Measurements from ENCODE around the gene RPL18. TPM values are rescaled to one million over a fixed set of nuclear protein-coding genes. Genes with fewer than 3 reads are reported as not detected.

The RPL18 gene
- total RNA-seq, 8 experiments from 2014 or later = 1,630 to 4,209 (median 2,425) TPM

GRCh38 chr19:48625891-48626327 lies 6.9 kb upstream of the RPL18 start:
- H3K4me1 ChIP-seq (replicated peaks in 1 of 2) = peaks cover 25 to 34% of the 10 kb centered on the region in 2 donors
- H3K4me3 ChIP-seq = peak overlapping the region in 1 of 5 donors; percentile 51
- 92 to 95% methylated on average over 6 to 22 of the region's 30 CpGs; no CpG with 5 or more reads in 8 of the 10 experiments for WGBS, 10 experiments
- no peak overlapping the region for H3K27ac ChIP-seq
- ATAC-seq (replicated peaks in 6 of 8) = no peak
- in situ Hi-C loops (cut with MboI; ENCODE audit: low pct_unique_long_range_greater_than_20kb in 2 of 9, low sequenced_read_pairs in 9 of 9, unreplicated experiment in 9 of 9) = loop anchor here in 1 of 9 experiments (25.0 kb wide), 1 partner anchor 336 kb away; the partner anchor contains the start of genes BAX and FTL

GRCh38 chr19:48624791-48625723 lies 6.1 kb upstream of the RPL18 start:
- in situ Hi-C loops (cut with MboI; ENCODE audit: low pct_unique_long_range_greater_than_20kb in 2 of 9, low sequenced_read_pairs in 9 of 9, unreplicated experiment in 9 of 9) = loop anchor here in 1 of 9 experiments (25.0 kb wide), 1 partner anchor 337 kb away; the partner anchor contains the start of genes BAX and FTL
- ATAC-seq (replicated peaks in 6 of 8) = no peak

GRCh38 chr19:48624067-48624594 lies 5.2 kb upstream of the RPL18 start:
- in situ Hi-C loops (cut with MboI; ENCODE audit: low pct_unique_long_range_greater_than_20kb in 2 of 9, low sequenced_read_pairs in 9 of 9, unreplicated experiment in 9 of 9) = no loop called here

More at GRCh38 chr19:48624791-48625723, 6.1 kb upstream of the RPL18 start:
- 31 to 83% (median 63%) methylated on average over 2 to 12 of the region's 24 CpGs; no CpG with 5 or more reads in 1 of the 10 experiments for WGBS, 10 experiments
- peaks cover 16 to 25% of the 10 kb centered on the region in 2 donors for H3K4me1 ChIP-seq (replicated peaks in 1 of 2)
- H3K4me3 ChIP-seq = peak overlapping the region; percentile 43 to 54 (median 49)
- no peak overlapping the region for H3K27ac ChIP-seq

GRCh38 chr19:48623556-48624066 lies 4.6 kb upstream of the RPL18 start:
- peak in 4 of 8 experiments; percentile 3 to 12 (median 5) for ATAC-seq (replicated peaks in 6 of 8)
- in situ Hi-C loops (cut with MboI; ENCODE audit: low pct_unique_long_range_greater_than_20kb in 2 of 9, low sequenced_read_pairs in 9 of 9, unreplicated experiment in 9 of 9) = no loop called here
- Histone ChIP-seq H3K27ac (peak overlapping the region; percentile 93 to 97), H3K4me1 (replicated peaks in 1 of 2) (peaks cover 12 to 15% of the 10 kb centered on the region in 2 donors), H3K4me3 (peak overlapping the region; percentile 30 to 51 (median 35))
- 2 to 27% (median 7%) methylated on average over 1 to 8 of the region's 8 CpGs for WGBS, 10 experiments

More at GRCh38 chr19:48624067-48624594, 5.2 kb upstream of the RPL18 start:
- H3K4me3 ChIP-seq = peak overlapping the region; percentile 43 to 54 (median 49)
- H3K4me1 ChIP-seq (replicated peaks in 1 of 2) = peaks cover 12 to 16% of the 10 kb centered on the region in 2 donors
- H3K27ac ChIP-seq = peak overlapping the region; percentile 93 to 97
- ATAC-seq (replicated peaks in 6 of 8) = peak; percentile 68 to 80 (median 77)
- WGBS, 10 experiments = 0 to 2% (median 2%) methylated on average over 1 to 10 of the region's 40 CpGs; no CpG with 5 or more reads in 7 of the 10 experiments

- peaks cover 22 to 27% of the 10 kb centered on the region in 2 donors for H3K4me1 ChIP-seq (replicated peaks in 1 of 2)
- H3K4me3 ChIP-seq = peak overlapping the region; percentile 38 to 80 (median 42)
- 0 to 100% (median 67%) methylated on average over 1 to 4 of the region's 6 CpGs; no CpG with 5 or more reads in 4 of the 10 experiments for WGBS, 10 experiments
- in situ Hi-C loops (cut with MboI; ENCODE audit: low pct_unique_long_range_greater_than_20kb in 2 of 9, low sequenced_read_pairs in 9 of 9, unreplicated experiment in 9 of 9) = no loop called here
- peak overlapping the region; percentile 87 for H3K27ac ChIP-seq
- no peak for ATAC-seq (replicated peaks in 6 of 8)
These were observed 961 bp upstream of the RPL18 start for GRCh38 chr19:48619692-48620585.

GRCh38 chr19:48618278-48618915 lies 581 bp downstream of the RPL18 start:
- Histone ChIP-seq H3K4me1 (replicated peaks in 1 of 2) (peaks cover 22 to 36% of the 10 kb centered on the region in 2 donors), H3K27ac (peak overlapping the region; percentile 56 to 84), H3K4me3 (peak overlapping the region; percentile 65 to 80 (median 78))
- 0 to 5% (median 0%) methylated on average over 2 to 17 of the region's 18 CpGs for WGBS, 10 experiments
- ATAC-seq (replicated peaks in 6 of 8) = no peak
- in situ Hi-C loops (cut with MboI; ENCODE audit: low pct_unique_long_range_greater_than_20kb in 2 of 9, low sequenced_read_pairs in 9 of 9, unreplicated experiment in 9 of 9) = no loop called here

- 0 to 100% (median 77%) methylated on average over 1 to 7 of the region's 18 CpGs; no CpG with 5 or more reads in 2 of the 10 experiments for WGBS, 10 experiments
- no peak for ATAC-seq (replicated peaks in 6 of 8)
- H3K4me1 ChIP-seq (replicated peaks in 1 of 2) = peaks cover 14 to 27% of the 10 kb centered on the region in 2 donors
- in situ Hi-C loops (cut with MboI; ENCODE audit: low pct_unique_long_range_greater_than_20kb in 2 of 9, low sequenced_read_pairs in 9 of 9, unreplicated experiment in 9 of 9) = no loop called here
- peak overlapping the region in 1 of 2 donors; percentile 84 for H3K27ac ChIP-seq
- peak overlapping the region; percentile 65 to 80 (median 78) for H3K4me3 ChIP-seq
These were observed 1.6 kb downstream of the RPL18 start for GRCh38 chr19:48617146-48617937.

- no peak for ATAC-seq (replicated peaks in 6 of 8)
- Histone ChIP-seq H3K4me1 (replicated peaks in 1 of 2) (peaks cover 14 to 27% of the 10 kb centered on the region in 2 donors), H3K4me3 (peak overlapping the region in 2 of 5 donors; percentile 65 to 78), H3K27ac (no peak overlapping the region)
- in situ Hi-C loops (cut with MboI; ENCODE audit: low pct_unique_long_range_greater_than_20kb in 2 of 9, low sequenced_read_pairs in 9 of 9, unreplicated experiment in 9 of 9) = no loop called here
- 70 to 100% (median 84%) methylated on average over 1 to 8 of the region's 12 CpGs; no CpG with 5 or more reads in 6 of the 10 experiments for WGBS, 10 experiments
These were observed 2.4 kb downstream of the RPL18 start for GRCh38 chr19:48616491-48617056.

GRCh38 chr19:48616041-48616436 lies 2.9 kb downstream of the RPL18 start:
- H3K4me1 ChIP-seq (replicated peaks in 1 of 2) = peaks cover 14 to 27% of the 10 kb centered on the region in 2 donors
- ATAC-seq (replicated peaks in 6 of 8) = no peak
- H3K4me3 ChIP-seq = no peak overlapping the region
- 81 to 92% methylated on average over 4 of the region's 16 CpGs; no CpG with 5 or more reads in 8 of the 10 experiments for WGBS, 10 experiments
- in situ Hi-C loops (cut with MboI; ENCODE audit: low pct_unique_long_range_greater_than_20kb in 2 of 9, low sequenced_read_pairs in 9 of 9, unreplicated experiment in 9 of 9) = no loop called here
- no peak overlapping the region for H3K27ac ChIP-seq

GRCh38 chr19:48615231-48616040 lies 3.5 kb downstream of the RPL18 start:
- no peak for ATAC-seq (replicated peaks in 6 of 8)
- Histone ChIP-seq H3K4me3 (no peak overlapping the region), H3K27ac (no peak overlapping the region), H3K4me1 (replicated peaks in 1 of 2) (peaks cover 14 to 27% of the 10 kb centered on the region in 2 donors)
- in situ Hi-C loops (cut with MboI; ENCODE audit: low pct_unique_long_range_greater_than_20kb in 2 of 9, low sequenced_read_pairs in 9 of 9, unreplicated experiment in 9 of 9) = no loop called here
- WGBS, 10 experiments = 46 to 80% methylated on average over 3 to 4 of the region's 19 CpGs; no CpG with 5 or more reads in 8 of the 10 experiments

Measured in motor neuron (in vitro differentiated cells).